Aorta (tissue), 5 donors: ENCODE data around the gene SNX3. TPM values are rescaled to one million over a fixed set of nuclear protein-coding genes. Genes with fewer than 3 reads are reported as not detected.
"Not testable (repeated sequence)": the region's sequence is repeated elsewhere in the genome, so short reads cannot be mapped to it uniquely, and the experiment has no call there.

Experiments
- ATAC-seq: fragments of 200-7000 bp; cut with Tn5 transposase; one replicate; pipeline ENCODE4 v1.9.1; 2022; ENCODE audit warnings: moderate library complexity; ENCODE audit not compliant: low FRiP score
- DNase-seq, 2 donors: peaks; one replicate each; pipeline ENCODE4 v3.0.0-alpha.2; 2020
- H3K27ac ChIP-seq, 2 donors: one replicate each; pipeline ENCODE4 v1.5.1; 2013; ENCODE audit warnings: low read length in 2 of 2, mild to moderate bottlenecking in 2 of 2, moderate library complexity in 2 of 2, control low read depth in 1 of 2, inconsistent platforms in 1 of 2, low read depth in 1 of 2
- H3K27me3 ChIP-seq, 2 donors: one replicate each; pipeline ENCODE4 v1.6.1; 2013; ENCODE audit warnings: control low read depth in 1 of 2, low read length in 1 of 2, mild to moderate bottlenecking in 1 of 2, moderate library complexity in 1 of 2; ENCODE audit not compliant: insufficient read depth in 2 of 2, control insufficient read depth in 1 of 2
- H3K36me3 ChIP-seq, 2 donors: one replicate each; pipeline ENCODE4 v1.6.1; 2013; ENCODE audit warnings: control low read depth in 1 of 2, low read length in 1 of 2, mild to moderate bottlenecking in 1 of 2; ENCODE audit not compliant: insufficient read depth in 2 of 2, control insufficient read depth in 1 of 2
- H3K4me1 ChIP-seq, 2 donors: one replicate each; pipeline ENCODE4 v1.6.1; 2013; ENCODE audit warnings: low read length in 2 of 2, control low read depth in 1 of 2, mild to moderate bottlenecking in 1 of 2, moderate library complexity in 1 of 2; ENCODE audit not compliant: insufficient read depth in 2 of 2, control insufficient read depth in 1 of 2
- H3K4me3 ChIP-seq, 2 donors: one replicate each; pipeline ENCODE4 v1.5.1; 2013; ENCODE audit warnings: low read length in 2 of 2, control low read depth in 1 of 2, mild to moderate bottlenecking in 1 of 2
- H3K9me3 ChIP-seq: one replicate; pipeline ENCODE4 v1.6.1; 2013; ENCODE audit warnings: mild to moderate bottlenecking, low read length; ENCODE audit not compliant: control insufficient read depth
- WGBS, 2 donors: extraction: QIAGEN DNeasy Blood & Tissue Kit; methylation state at CpG; one replicate each; pipeline ENCODE4 v1.1.7; 2013; 5-methylcytosine and 5-hydroxymethylcytosine counted together
- intact Hi-C, 2 donors: fragments of 100-400 bp; cut with DNase I; formaldehyde crosslinking; loops; one replicate each; pipeline versions ENCODE4 v1.14.2 to v1.15.0; 2022
- long read RNA-seq, 2 donors: library from polyadenylated mRNA; unstranded; transcript quantifications; one replicate each; pipeline ENCODE4 v2.0.0, GENCODE V29; 2020 to 2021
- polyA plus RNA-seq, 2 donors: library from polyadenylated mRNA; stranded (reverse); fragments of 200-250 nt; gene quantifications; one replicate each; pipeline ENCODE4 v1.2.3, GENCODE V29; 2013
- total RNA-seq, 2 donors: library from RNA; stranded (reverse); fragmentation: NEBNext Ultra II Directional; extraction: Animal tissue kit (Norgen Biotek cat#: 25700); gene quantifications; one replicate each; pipeline ENCODE4 v1.2.1, GENCODE V29; 2021
- donor health status: healthy with polysubstance abuse.
- donor health status: Bipolar disorder and iron deficiency.
- donor health status: DM: no; HTN: no; CAD: no.
- donor health status: DM: no; HTN: no; CAD: no.
- donor health status: DM: yes; HTN: yes; CAD: no.

The SNX3 gene
- total RNA-seq (100 to 1,000 TPM; 148 to 156 TPM), polyA plus RNA-seq (100 to 1,000 TPM; 224 to 328 TPM)
- long read RNA-seq, donor 1, transcript SNX3-201 (4 exons, 1,755 nt), result major isoform, 121 of 130 reads
- long read RNA-seq, donor 1, partial matches to known transcripts, result 4 of 130 reads
- long read RNA-seq, donor 1, other reads (novel, unspliced or antisense), result 1 of 130 reads
- long read RNA-seq, donor 2, transcript SNX3-202 (4 exons, 890 nt), result minor isoform, 8 of 130 reads
- long read RNA-seq, donor 2, transcript SNX3-201 (4 exons, 1,755 nt), result major isoform, 115 of 130 reads
- long read RNA-seq, donor 2, partial matches to known transcripts, result 3 of 130 reads
- long read RNA-seq, donor 2, other reads (novel, unspliced or antisense), result 4 of 130 reads

DNA sequence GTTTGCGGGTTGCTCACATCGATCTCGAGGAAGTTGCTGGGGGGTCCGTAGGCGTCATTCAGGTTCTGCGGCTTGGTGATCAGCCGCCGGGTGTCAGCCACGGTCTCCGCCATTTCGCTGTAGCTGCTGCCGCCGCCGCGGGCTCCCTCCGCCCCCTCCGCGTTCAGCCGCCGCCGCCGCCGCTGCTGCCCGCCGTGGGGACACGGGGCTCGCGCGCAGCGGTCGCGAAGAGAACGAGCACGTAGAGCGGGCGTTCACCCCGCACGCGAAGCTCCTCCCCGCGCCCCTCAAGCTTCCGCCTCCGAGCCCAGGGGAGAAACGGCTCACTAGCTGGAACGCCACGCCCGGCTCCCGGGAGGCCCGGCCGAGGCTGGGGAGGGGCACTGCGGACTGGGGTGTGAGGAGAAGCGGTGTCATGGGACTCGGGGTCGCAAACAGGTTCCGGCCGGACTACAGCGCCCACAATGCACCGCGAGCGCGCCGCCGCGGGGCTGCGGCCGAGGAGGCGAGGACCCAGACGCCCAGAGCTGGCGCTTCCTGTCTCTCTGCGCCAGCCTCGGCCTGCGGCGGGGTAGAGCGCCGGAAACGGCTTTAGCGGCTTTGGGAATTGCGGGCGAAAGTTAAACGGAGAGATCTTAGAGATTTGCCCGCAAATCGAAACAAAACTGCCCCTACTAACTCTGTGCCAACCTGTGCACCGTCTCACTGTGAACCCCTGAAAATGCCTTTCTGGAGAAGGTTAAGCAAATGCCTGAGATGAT lies at the start of gene SNX3:
Gene SNX3 (minus strand): TSS at position 232 of the 761 bp plus-strand sequence. CDS start 119 bp downstream, at position 113.
- H3K36me3 ChIP-seq, result no peaks in the 10 kb centered on the region
- DNase-seq (peak; percentile 97 to 98), ATAC-seq (peak; percentile 98)
- peak within 1 kb of the TSS; percentile 74 to 76 for H3K4me3 ChIP-seq
- WGBS, 2 donors, result 0% methylated on average over 71 to 83 of the region's 83 CpGs
- peak within 1 kb of the TSS; percentile 17 to 89 for H3K27ac ChIP-seq
- peaks cover 0 to 2% of the 10 kb centered on the region in 2 donors for H3K4me1 ChIP-seq
- H3K27me3 ChIP-seq, result no peaks in the 10 kb centered on the region
- intact Hi-C loops, result loop anchor here in 1 of 2 donors (2.0 to 5.0 kb wide), 3 partner anchors 34 to 186 kb away; partner anchors contain the start of genes AFG1L and OSTM1
- H3K9me3 ChIP-seq, result no peaks in the 10 kb centered on the region

DNA sequence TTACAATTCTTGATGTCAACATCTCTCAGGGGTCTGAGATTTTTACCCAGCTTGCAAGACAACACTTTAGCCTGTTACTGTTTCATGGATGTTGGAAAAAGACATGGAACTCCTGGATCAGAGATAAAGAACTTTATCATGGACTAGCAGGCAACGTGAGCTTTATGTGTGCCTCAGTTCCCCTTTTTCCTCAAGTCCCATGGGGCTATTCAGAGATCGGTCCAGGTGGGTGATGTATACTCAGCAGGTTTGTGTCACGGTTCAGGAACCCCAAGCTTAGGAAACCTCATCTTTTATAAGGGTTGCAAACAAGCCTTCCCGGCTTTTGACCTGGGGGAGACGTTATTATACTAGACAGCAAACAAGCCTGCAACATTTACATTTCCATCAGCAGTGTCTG lies 49.0 kb upstream of the SNX3 start:
- no peak for ATAC-seq

DNA sequence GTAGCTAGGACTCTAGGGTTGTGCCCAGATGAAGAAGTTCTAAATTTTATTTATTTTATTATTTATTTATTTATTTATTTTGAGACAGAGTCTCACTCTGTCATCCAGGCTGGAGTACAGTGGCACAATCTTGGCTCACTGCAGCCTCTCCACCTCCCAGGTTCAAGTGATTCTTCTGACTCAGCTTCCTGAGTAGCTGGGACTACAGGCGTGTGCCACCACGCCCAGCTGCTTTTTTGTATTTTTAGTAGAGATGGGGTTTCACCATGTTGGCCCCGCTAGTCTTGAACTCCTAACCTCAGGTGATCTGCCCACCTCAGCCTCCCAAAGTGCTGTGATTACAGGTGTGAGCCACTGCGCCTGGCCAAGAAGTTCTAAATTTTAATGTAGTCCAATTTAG lies 47.8 kb upstream of the SNX3 start:
- H3K4me3 ChIP-seq, H3K27me3 ChIP-seq, H3K4me1 ChIP-seq, ATAC-seq, DNase-seq, H3K9me3 ChIP-seq, H3K36me3 ChIP-seq, H3K27ac ChIP-seq, intact Hi-C loops: not testable (repeated sequence)
- WGBS, 2 donors, result 94 to 96% methylated on average over 4 of the region's 4 CpGs

More for the DNA sequence above, 49.0 kb upstream of the SNX3 start:
- no peak overlapping the region for H3K4me3 ChIP-seq
- peaks cover 0 to 1% of the 10 kb centered on the region in 2 donors for H3K27me3 ChIP-seq
- H3K36me3 ChIP-seq, result no peaks in the 10 kb centered on the region
- intact Hi-C loops, result no loop called here
- H3K27ac ChIP-seq, result no peak overlapping the region
- 96 to 98% methylated on average over 5 of the region's 5 CpGs for WGBS, 2 donors
- no peaks in the 10 kb centered on the region for H3K4me1 ChIP-seq
- no peaks in the 10 kb centered on the region for H3K9me3 ChIP-seq
- DNase-seq, result no peak

DNA sequence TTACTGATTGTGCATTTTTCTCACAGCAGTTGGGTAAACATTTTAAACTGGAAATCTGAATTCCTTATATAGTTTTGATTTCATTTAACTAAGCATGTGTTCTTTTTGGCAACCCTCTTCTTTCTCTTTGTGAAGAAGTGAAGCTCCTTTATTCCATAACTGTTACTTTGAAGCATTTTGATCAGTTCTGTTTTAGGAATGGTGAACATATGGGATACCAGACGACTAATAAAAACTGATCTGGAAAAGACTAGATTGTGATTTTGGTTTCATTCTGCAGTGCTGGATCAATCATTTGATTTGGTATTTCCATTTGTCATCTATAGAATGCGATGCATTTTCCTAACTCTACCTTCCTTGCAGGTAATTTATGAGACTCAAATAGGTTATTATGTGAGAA lies 43.8 kb upstream of the SNX3 start:
- WGBS, 2 donors, result 87 to 92% methylated on average over 2 of the region's 2 CpGs
- H3K27ac ChIP-seq, result no peak overlapping the region
- ATAC-seq, result no peak
- H3K27me3 ChIP-seq, result no peaks in the 10 kb centered on the region
- intact Hi-C loops, result no loop called here
- no peaks in the 10 kb centered on the region for H3K4me1 ChIP-seq
- H3K36me3 ChIP-seq, result no peaks in the 10 kb centered on the region
- no peak overlapping the region for H3K4me3 ChIP-seq
- H3K9me3 ChIP-seq, result no peaks in the 10 kb centered on the region
- DNase-seq, result no peak

GRCh38 chr6:108302386-108302785 lies 41.5 kb upstream of the SNX3 start:
- Histone ChIP-seq H3K4me3 (no peak overlapping the region), H3K4me1 (no peaks in the 10 kb centered on the region), H3K9me3 (no peaks in the 10 kb centered on the region), H3K36me3 (no peaks in the 10 kb centered on the region), H3K27ac (no peak overlapping the region), H3K27me3 (no peaks in the 10 kb centered on the region)
- ATAC-seq, result no peak
- intact Hi-C loops, result no loop called here
- no peak for DNase-seq
- 65 to 80% methylated on average over 5 of the region's 5 CpGs for WGBS, 2 donors

DNA sequence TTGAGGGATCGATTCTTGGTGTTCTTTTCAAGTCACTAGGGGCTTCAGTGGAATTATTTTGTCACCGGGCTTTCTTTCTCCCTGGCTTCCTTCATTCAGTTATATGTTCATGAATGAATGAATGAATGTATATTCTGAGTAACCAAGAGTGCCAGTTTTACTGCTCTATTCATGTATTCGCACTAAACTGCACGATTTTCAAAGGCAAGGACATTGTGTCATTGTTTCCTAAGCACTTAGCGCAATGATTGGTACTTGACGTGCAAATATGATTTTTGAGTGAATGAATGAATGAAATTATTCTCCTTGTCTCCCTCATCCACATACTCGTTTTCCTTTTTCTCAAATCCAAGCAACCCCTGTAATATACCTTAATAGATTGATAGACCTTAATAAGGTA lies 34.8 kb upstream of the SNX3 start:
- no peak for DNase-seq
- WGBS, 2 donors, result 69 to 70% methylated on average over 7 of the region's 7 CpGs
- intact Hi-C loops, result loop anchor here in 1 of 2 donors (2.0 to 5.0 kb wide), 2 partner anchors 35 to 178 kb away; partner anchors contain the start of gene SNX3

DNA sequence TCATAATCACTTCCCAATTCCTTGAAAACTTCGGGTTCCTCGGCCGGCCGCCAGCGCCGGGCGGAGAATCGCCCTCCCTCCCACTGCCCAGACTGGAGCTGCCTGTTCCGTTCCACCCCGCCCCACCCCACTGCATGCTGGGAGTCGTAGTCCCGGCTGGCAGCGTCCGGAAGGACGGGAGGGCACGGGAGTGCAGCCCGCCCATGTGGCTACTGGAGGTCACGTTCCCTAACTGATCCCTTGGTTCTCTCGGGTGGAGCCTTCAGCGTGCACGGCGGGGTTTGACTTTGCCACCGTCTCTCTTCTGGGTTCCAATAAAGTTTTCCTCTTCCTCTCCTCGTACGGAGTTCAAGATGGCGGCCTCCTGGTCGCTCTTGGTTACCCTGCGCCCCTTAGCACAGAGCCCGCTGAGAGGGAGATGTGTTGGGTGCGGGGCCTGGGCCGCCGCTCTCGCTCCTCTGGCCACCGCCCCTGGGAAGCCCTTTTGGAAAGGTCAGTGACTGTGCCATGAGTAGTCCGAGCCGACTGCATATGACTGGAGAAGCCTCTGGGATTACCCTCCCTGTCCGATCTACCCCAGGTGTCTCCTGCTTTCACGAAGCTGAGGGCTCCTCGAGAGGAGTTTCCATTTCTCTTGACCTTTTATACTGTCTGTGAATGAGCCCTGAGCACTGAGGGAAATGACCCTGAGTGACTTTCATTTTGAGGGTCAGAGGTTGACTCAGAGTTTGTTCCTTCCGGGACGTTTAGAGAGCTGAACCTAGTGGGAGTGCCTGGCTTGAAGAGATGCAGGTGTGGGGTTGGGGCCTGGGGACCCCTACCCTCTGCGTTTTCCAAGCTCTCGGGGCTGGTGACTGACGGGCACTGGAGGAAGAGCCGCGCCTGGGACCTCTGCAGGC lies 34.1 kb upstream of the SNX3 start, which contains the start of gene AFG1L:
Gene AFG1L (plus strand): TSS at position 328 of the 899 bp plus-strand sequence. CDS start 26 bp downstream, at position 354.
- H3K27ac ChIP-seq, result peak within 1 kb of the TSS in 1 of 2 donors; percentile 89
- intact Hi-C loops, result loop anchor here in 1 of 2 donors (2.0 to 5.0 kb wide), 2 partner anchors 34 to 178 kb away; partner anchors contain the start of gene SNX3

More for the DNA sequence above, 34.8 kb upstream of the SNX3 start:
- no peak for ATAC-seq
- Histone ChIP-seq H3K9me3 (no peaks in the 10 kb centered on the region), H3K36me3 (no peaks in the 10 kb centered on the region), H3K4me1 (no peaks in the 10 kb centered on the region), H3K27ac (no peak overlapping the region), H3K4me3 (peak overlapping the region in 1 of 2 donors; percentile 80), H3K27me3 (no peaks in the 10 kb centered on the region)

GRCh38 chr6:108294297-108294726 lies 33.5 kb upstream of the SNX3 start:
- H3K36me3 ChIP-seq, result no peaks in the 10 kb centered on the region
- no peaks in the 10 kb centered on the region for H3K9me3 ChIP-seq
- ATAC-seq (peak; percentile 12), DNase-seq (no peak)
- no peaks in the 10 kb centered on the region for H3K4me1 ChIP-seq
- H3K27ac ChIP-seq, result peak overlapping the region in 1 of 2 donors; percentile 89
- intact Hi-C loops, result loop anchor here in 1 of 2 donors (2.0 kb wide), 1 partner anchor 34 kb away; the partner anchor contains the start of gene SNX3
- peak overlapping the region; percentile 64 to 80 for H3K4me3 ChIP-seq
- WGBS, 2 donors, result 35 to 36% methylated on average over 16 of the region's 16 CpGs
- H3K27me3 ChIP-seq, result no peaks in the 10 kb centered on the region

More for the DNA sequence above, 34.1 kb upstream of the SNX3 start, which contains the start of gene AFG1L:
- Histone ChIP-seq H3K36me3 (no peaks in the 10 kb centered on the region), H3K4me1 (no peaks in the 10 kb centered on the region), H3K4me3 (peak within 1 kb of the TSS; percentile 64 to 80), H3K9me3 (no peaks in the 10 kb centered on the region), H3K27me3 (no peaks in the 10 kb centered on the region)
- WGBS, 2 donors, result 1 to 3% methylated on average over 45 to 46 of the region's 46 CpGs
- ATAC-seq, result peak; percentile 98
- DNase-seq, result peak; percentile 96 to 97
